ENCODE results near the gene MYL5.
"Not testable (repeated sequence)": the region's sequence is repeated elsewhere in the genome, so short reads cannot be mapped to it uniquely, and the experiment has no call there.

- TF ChIP-seq SUZ12 (IDR thresholded peaks at IDR 0.05; ENCODE audit: extremely low read depth, insufficient read depth, insufficient read length); ZNF274 (IDR thresholded peaks at IDR 0.05; ENCODE audit: low read depth, low read length): not testable (repeated sequence)
Observed at GRCh38 chr4:642366-642765, 32.0 kb upstream of the MYL5 start.
